Measurements from ENCODE around the gene ENDOV. TPM values are rescaled to one million over a fixed set of nuclear protein-coding genes. Genes with fewer than 3 reads are reported as not detected.

The ENDOV gene
- total RNA-seq, 1 donor from 2014 or later = 9.7 TPM

- Histone ChIP-seq H3K4me2 (no peak overlapping the region), H3K9me3 (ENCODE audit: low read depth) (no peaks in the 10 kb centered on the region), H3K36me3 (no peaks in the 10 kb centered on the region), H3F3A (ENCODE audit: low read depth) (no peaks in the 10 kb centered on the region), H3K27me3 (peaks cover 7% of the 10 kb centered on the region), H3K27ac (no peak overlapping the region), H4K20me1 (ENCODE audit: low read depth) (peaks cover 4% of the 10 kb centered on the region), H3K4me3 (no peak overlapping the region), H2AFZ (replicated peaks) (no peak overlapping the region), H3K79me2 (ENCODE audit: low read depth) (no peaks in the 10 kb centered on the region), H3K9ac (no peak overlapping the region), H3K4me1 (peaks cover 8% of the 10 kb centered on the region)
- no peaks in the 10 kb centered on the region for H3K9me3 Mint-ChIP-seq
- H3K27me3 Mint-ChIP-seq (ENCODE audit: insufficient read depth, low read depth) = peaks cover 2% of the 10 kb centered on the region
- no peaks in the 10 kb centered on the region for H3K36me3 Mint-ChIP-seq
- H3K4me3 Mint-ChIP-seq = no peak overlapping the region
- H3K27ac Mint-ChIP-seq = no peak overlapping the region
- DNase-seq (ENCODE audit: low spot score) = no peak
- no peaks in the 10 kb centered on the region for H3K4me1 Mint-ChIP-seq
- TF ChIP-seq CTCF (IDR thresholded peaks at IDR 0.05) (no peak), EZH2 (IDR thresholded peaks at IDR 0.05) (no peak), EZH2phosphoT487 (IDR thresholded peaks at IDR 0.05) (no peak)
Measured at GRCh38 chr17:80432350-80432955, 17.5 kb downstream of the ENDOV start.

GRCh38 chr17:80432961-80433550 lies 18.1 kb downstream of the ENDOV start:
- H3K4me3 Mint-ChIP-seq = no peak overlapping the region
- TF ChIP-seq EZH2phosphoT487 (IDR thresholded peaks at IDR 0.05) (no peak), EZH2 (IDR thresholded peaks at IDR 0.05) (no peak), CTCF (IDR thresholded peaks at IDR 0.05) (no peak)
- Histone ChIP-seq H2AFZ (replicated peaks) (no peak overlapping the region), H3K79me2 (ENCODE audit: low read depth) (no peaks in the 10 kb centered on the region), H3K9ac (no peak overlapping the region), H3K4me3 (no peak overlapping the region), H3K27ac (no peak overlapping the region), H3K27me3 (peaks cover 7% of the 10 kb centered on the region), H4K20me1 (ENCODE audit: low read depth) (peaks cover 2% of the 10 kb centered on the region), H3K9me3 (ENCODE audit: low read depth) (no peaks in the 10 kb centered on the region), H3F3A (ENCODE audit: low read depth) (no peaks in the 10 kb centered on the region), H3K36me3 (no peaks in the 10 kb centered on the region), H3K4me1 (peaks cover 2% of the 10 kb centered on the region), H3K4me2 (no peak overlapping the region)
- peaks cover 2% of the 10 kb centered on the region for H3K27me3 Mint-ChIP-seq (ENCODE audit: insufficient read depth, low read depth)
- no peaks in the 10 kb centered on the region for H3K36me3 Mint-ChIP-seq
- no peaks in the 10 kb centered on the region for H3K4me1 Mint-ChIP-seq
- no peak for DNase-seq (ENCODE audit: low spot score)
- no peak overlapping the region for H3K27ac Mint-ChIP-seq
- no peaks in the 10 kb centered on the region for H3K9me3 Mint-ChIP-seq

GRCh38 chr17:80433916-80434666 lies 19.1 kb downstream of the ENDOV start:
- Histone ChIP-seq H3K36me3 (no peaks in the 10 kb centered on the region), H3K27ac (no peak overlapping the region), H3K4me3 (no peak overlapping the region), H3K4me1 (no peaks in the 10 kb centered on the region), H3K27me3 (peaks cover 7% of the 10 kb centered on the region), H2AFZ (replicated peaks) (no peak overlapping the region), H3K79me2 (ENCODE audit: low read depth) (no peaks in the 10 kb centered on the region), H3K4me2 (no peak overlapping the region), H3K9ac (no peak overlapping the region), H3K9me3 (ENCODE audit: low read depth) (no peaks in the 10 kb centered on the region), H4K20me1 (ENCODE audit: low read depth) (no peaks in the 10 kb centered on the region), H3F3A (ENCODE audit: low read depth) (no peaks in the 10 kb centered on the region)
- H3K27me3 Mint-ChIP-seq (ENCODE audit: insufficient read depth, low read depth) = peaks cover 2% of the 10 kb centered on the region
- H3K9me3 Mint-ChIP-seq = no peaks in the 10 kb centered on the region
- no peaks in the 10 kb centered on the region for H3K36me3 Mint-ChIP-seq
- no peak overlapping the region for H3K4me3 Mint-ChIP-seq
- H3K4me1 Mint-ChIP-seq = no peaks in the 10 kb centered on the region
- H3K27ac Mint-ChIP-seq = no peak overlapping the region
- DNase-seq (ENCODE audit: low spot score) = no peak
- TF ChIP-seq EZH2phosphoT487 (IDR thresholded peaks at IDR 0.05) (no peak), EZH2 (IDR thresholded peaks at IDR 0.05) (no peak), CTCF (IDR thresholded peaks at IDR 0.05) (no peak)
